Measurements from ENCODE around the gene CCNF. TPM values are rescaled to one million over a fixed set of nuclear protein-coding genes. Genes with fewer than 3 reads are reported as not detected.
A peak's percentile ranks its signal among the peaks of the same experiment; 100 is the strongest.

CCNF gene
- total and polyA plus RNA-seq, 7 experiments from 2014 or later = 0.41 to 50.1 (median 3.4) TPM

DNA sequence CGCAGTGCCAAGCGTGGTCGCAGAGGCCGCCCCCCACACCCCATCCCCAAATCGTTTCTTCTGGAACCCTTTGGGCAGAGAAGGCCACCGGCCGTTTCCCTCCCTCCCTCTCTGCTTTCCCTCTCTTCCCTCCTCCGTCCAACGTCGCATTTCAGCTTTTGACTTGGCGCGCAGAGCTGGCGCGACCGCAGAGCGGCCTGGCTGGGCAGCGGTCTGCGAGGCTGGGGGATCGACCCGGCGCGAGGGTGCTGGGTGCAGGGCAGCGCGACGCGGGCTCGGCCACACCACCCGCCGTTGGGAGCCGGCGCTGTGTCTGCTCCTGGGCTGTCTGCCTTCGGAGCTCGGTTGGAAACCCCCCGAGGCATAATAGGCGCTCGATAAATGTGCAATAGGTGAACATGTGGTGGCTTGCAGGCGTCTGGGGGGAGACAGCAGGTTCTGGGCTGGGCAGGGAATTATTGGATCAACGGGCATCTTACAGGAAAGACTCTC, 39.0 kb downstream of the CCNF start:
- peak; percentile 46 for ATAC-seq

DNA sequence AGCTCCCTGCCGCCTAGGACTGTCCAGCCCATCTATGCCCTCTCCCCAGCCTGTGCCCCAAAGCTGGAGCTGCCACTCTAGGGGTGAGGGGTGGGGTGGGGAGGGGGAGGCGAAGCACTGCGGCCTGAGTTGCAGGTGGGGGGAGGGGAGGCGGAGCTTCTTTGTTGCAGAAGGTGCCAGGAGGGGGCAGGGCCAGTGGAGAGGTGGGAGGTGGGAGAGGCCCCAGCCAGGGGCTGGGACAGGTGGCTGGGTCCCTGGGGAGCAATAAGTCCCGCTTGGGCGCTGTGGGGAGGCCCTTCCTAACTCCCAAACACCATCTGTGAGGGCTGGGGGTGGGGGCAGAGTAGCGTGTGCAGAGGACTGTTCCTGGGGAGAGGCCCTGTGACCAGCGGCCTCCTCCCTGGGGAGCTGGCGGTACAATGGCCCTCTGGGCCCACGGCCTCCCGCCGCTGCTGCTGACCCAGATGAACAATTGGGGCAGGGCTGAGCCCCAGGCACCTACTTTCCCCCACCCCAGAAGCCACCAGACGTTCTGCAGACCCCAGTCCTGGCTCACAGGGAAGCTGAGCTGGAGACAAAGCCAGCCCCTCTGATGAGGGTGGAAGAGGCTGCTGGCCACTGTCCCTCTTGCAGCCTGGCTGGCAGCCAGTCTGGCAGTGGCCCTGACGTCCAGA, 39.6 kb downstream of the CCNF start:
- Histone ChIP-seq H3K4me3 (ENCODE audit: low read length) (no peak overlapping the region), H3K9me3 (ENCODE audit: control insufficient read depth in 2 of 3, low read length in 3 of 3) (no peaks in the 10 kb centered on the region), H3K4me1 (ENCODE audit: control insufficient read depth in 2 of 2, insufficient read depth in 2 of 2, low read length in 2 of 2) (peaks cover 0 to 4% of the 10 kb centered on the region in 2 donors), H3K27me3 (ENCODE audit: control insufficient read depth in 2 of 2, insufficient read depth in 2 of 2, low read length in 2 of 2) (peaks cover 4 to 24% of the 10 kb centered on the region in 2 donors), H3K36me3 (ENCODE audit: control insufficient read depth in 2 of 3, insufficient read depth in 3 of 3, low read length in 3 of 3) (no peaks in the 10 kb centered on the region), H3K27ac (ENCODE audit: low read depth, low read length) (no peak overlapping the region)
- ATAC-seq (peak; percentile 12), DNase-seq (no peak)
- ChIA-PET POLR2A (interaction anchor here (1.0 kb wide), 1 partner anchor 10 kb away, joined by 3 read pairs; no protein-coding TSS in a partner anchor), CTCF (no interaction called here)
- Mint-ChIP-seq H3K27me3 (peaks cover 12 to 51% (median 19%) of the 10 kb centered on the region in 5 donors), H3K36me3 (peaks cover 0 to 1% (median 0%) of the 10 kb centered on the region in 5 donors), H3K4me1 (peaks cover 4 to 19% (median 8%) of the 10 kb centered on the region in 7 donors), H3K9me3 (no peaks in the 10 kb centered on the region), H3K27ac (no peak overlapping the region), H3K4me3 (peak overlapping the region in 4 of 10 donors; percentile 29 to 70 (median 40))
- intact Hi-C loops (cut with micrococcal nuclease) = no loop called here

More for the DNA sequence above, 39.0 kb downstream of the CCNF start:
- H3K4me3 ChIP-seq (ENCODE audit: low read length) = no peak overlapping the region
- intact Hi-C loops (cut with micrococcal nuclease) = no loop called here
- H3K27me3 ChIP-seq (ENCODE audit: control insufficient read depth in 2 of 2, insufficient read depth in 2 of 2, low read length in 2 of 2) = peaks cover 4 to 24% of the 10 kb centered on the region in 2 donors
- peaks cover 12 to 49% (median 18%) of the 10 kb centered on the region in 5 donors for H3K27me3 Mint-ChIP-seq
- no peak for DNase-seq
- H3K4me1 Mint-ChIP-seq = peaks cover 3 to 17% (median 7%) of the 10 kb centered on the region in 7 donors
- ChIA-PET POLR2A (interaction anchor here (1.0 kb wide), 1 partner anchor 10 kb away, joined by 3 read pairs; no protein-coding TSS in a partner anchor), CTCF (no interaction called here)
- no peak overlapping the region for H3K27ac ChIP-seq (ENCODE audit: low read depth, low read length)
- H3K9me3 Mint-ChIP-seq = no peaks in the 10 kb centered on the region
- H3K36me3 Mint-ChIP-seq = peaks cover 0 to 1% (median 0%) of the 10 kb centered on the region in 5 donors
- no peaks in the 10 kb centered on the region for H3K9me3 ChIP-seq (ENCODE audit: control insufficient read depth in 2 of 3, low read length in 3 of 3)
- peaks cover 0 to 4% of the 10 kb centered on the region in 2 donors for H3K4me1 ChIP-seq (ENCODE audit: control insufficient read depth in 2 of 2, insufficient read depth in 2 of 2, low read length in 2 of 2)
- peak overlapping the region in 5 of 10 donors; percentile 5 to 70 (median 40) for H3K4me3 Mint-ChIP-seq
- no peaks in the 10 kb centered on the region for H3K36me3 ChIP-seq (ENCODE audit: control insufficient read depth in 2 of 3, insufficient read depth in 3 of 3, low read length in 3 of 3)
- H3K27ac Mint-ChIP-seq = no peak overlapping the region

DNA sequence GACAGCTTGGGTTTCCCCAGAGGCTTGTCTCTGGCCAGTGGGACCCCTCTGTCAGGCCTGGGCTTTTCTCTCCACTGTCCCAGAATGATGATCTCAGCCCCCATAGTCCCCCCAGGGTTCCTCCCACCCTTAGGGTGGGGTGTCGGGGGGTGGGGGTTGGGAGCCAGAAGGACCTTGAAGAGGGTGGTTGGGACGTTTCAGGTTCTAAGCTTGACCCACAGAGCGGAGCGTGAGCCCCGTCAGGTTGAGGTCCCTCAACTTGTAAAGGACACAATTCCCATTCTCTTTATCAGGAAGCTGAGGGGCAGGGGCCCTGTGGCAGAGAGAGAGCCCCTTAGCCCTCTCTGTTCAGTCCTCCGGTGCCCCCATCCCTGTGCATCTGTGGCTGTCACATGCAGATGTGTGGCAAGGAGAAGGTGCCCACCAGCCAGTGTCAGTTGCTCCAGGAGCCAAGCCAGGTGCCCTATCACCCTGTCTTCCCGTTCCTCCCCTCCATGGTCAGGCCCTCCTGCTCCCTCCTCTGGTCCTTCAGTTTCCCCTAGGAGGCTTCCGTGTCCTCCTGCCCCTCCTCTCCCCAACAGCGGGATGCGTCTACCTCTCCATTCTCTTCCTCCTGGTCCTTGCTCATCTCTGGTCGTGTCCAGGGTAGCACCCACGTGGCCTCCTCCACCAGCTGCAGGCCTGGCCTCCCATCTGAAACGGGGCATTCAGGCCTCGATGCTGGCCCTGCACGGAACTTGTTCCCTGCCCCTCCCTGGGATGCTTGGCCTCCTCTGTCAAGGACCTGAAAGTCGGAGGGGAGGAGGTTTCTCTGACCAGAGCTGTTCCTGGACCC, 40.4 kb downstream of the CCNF start:
- Mint-ChIP-seq H3K36me3 (peaks cover 0 to 1% (median 0%) of the 10 kb centered on the region in 5 donors), H3K4me1 (peaks cover 4 to 19% (median 8%) of the 10 kb centered on the region in 7 donors), H3K9me3 (no peaks in the 10 kb centered on the region), H3K27ac (no peak overlapping the region), H3K4me3 (peak overlapping the region in 3 of 10 donors; percentile 33 to 70 (median 38)), H3K27me3 (peaks cover 12 to 51% (median 19%) of the 10 kb centered on the region in 5 donors)
- ChIA-PET CTCF (interaction anchor here (0.6 kb wide), 1 partner anchor 16 kb away, joined by 5 read pairs; no protein-coding TSS in a partner anchor), POLR2A (no interaction called here)
- Histone ChIP-seq H3K9me3 (ENCODE audit: control insufficient read depth in 2 of 3, low read length in 3 of 3) (no peaks in the 10 kb centered on the region), H3K4me1 (ENCODE audit: control insufficient read depth in 2 of 2, insufficient read depth in 2 of 2, low read length in 2 of 2) (peaks cover 0 to 4% of the 10 kb centered on the region in 2 donors), H3K4me3 (ENCODE audit: low read length) (no peak overlapping the region), H3K36me3 (ENCODE audit: control insufficient read depth in 2 of 3, insufficient read depth in 3 of 3, low read length in 3 of 3) (no peaks in the 10 kb centered on the region), H3K27me3 (ENCODE audit: control insufficient read depth in 2 of 2, insufficient read depth in 2 of 2, low read length in 2 of 2) (peaks cover 4 to 24% of the 10 kb centered on the region in 2 donors), H3K27ac (ENCODE audit: low read depth, low read length) (no peak overlapping the region)
- no peak for ATAC-seq
- intact Hi-C loops (cut with micrococcal nuclease) = loop anchor here in 1 of 2 donors (5.0 kb wide), 2 partner anchors 202 to 213 kb away; partner anchors contain the start of genes KCTD5 and RNPS1
- DNase-seq = no peak

DNA sequence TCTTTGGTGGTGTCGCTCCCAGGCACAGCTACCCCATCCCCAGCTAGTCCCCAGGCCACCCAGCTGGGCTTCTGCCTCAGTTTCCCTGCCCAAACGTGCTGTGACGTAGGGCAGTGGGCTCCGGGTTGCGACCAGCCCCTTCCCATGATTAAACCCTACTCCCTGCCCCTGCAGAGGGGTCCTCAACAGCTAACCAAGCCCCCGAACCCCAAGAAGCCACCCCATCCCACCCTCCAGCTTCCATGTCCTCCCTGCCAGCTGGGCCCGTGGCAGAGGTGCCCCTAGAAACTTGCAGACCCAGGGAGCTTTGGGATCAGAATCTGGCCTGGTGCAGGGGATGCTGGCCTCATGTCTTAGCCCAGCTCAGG, 41.0 kb downstream of the CCNF start:
- intact Hi-C loops (cut with micrococcal nuclease) = loop anchor here in 1 of 2 donors (5.0 kb wide), 2 partner anchors 203 to 212 kb away; partner anchors contain the start of genes KCTD5 and RNPS1
- Histone ChIP-seq H3K9me3 (ENCODE audit: control insufficient read depth in 2 of 3, low read length in 3 of 3) (no peaks in the 10 kb centered on the region), H3K4me3 (ENCODE audit: low read length) (no peak overlapping the region), H3K27ac (ENCODE audit: low read depth, low read length) (no peak overlapping the region), H3K4me1 (ENCODE audit: control insufficient read depth in 2 of 2, insufficient read depth in 2 of 2, low read length in 2 of 2) (peaks cover 0 to 4% of the 10 kb centered on the region in 2 donors), H3K36me3 (ENCODE audit: control insufficient read depth in 2 of 3, insufficient read depth in 3 of 3, low read length in 3 of 3) (no peaks in the 10 kb centered on the region), H3K27me3 (ENCODE audit: control insufficient read depth in 2 of 2, insufficient read depth in 2 of 2, low read length in 2 of 2) (peaks cover 4 to 24% of the 10 kb centered on the region in 2 donors)
- DNase-seq (no peak), ATAC-seq (no peak)
- Mint-ChIP-seq H3K9me3 (no peaks in the 10 kb centered on the region), H3K36me3 (peaks cover 0 to 1% (median 0%) of the 10 kb centered on the region in 5 donors), H3K4me3 (peak overlapping the region in 2 of 10 donors; percentile 31 to 33), H3K4me1 (peaks cover 4 to 19% (median 8%) of the 10 kb centered on the region in 7 donors), H3K27me3 (peaks cover 12 to 51% (median 19%) of the 10 kb centered on the region in 5 donors), H3K27ac (no peak overlapping the region)
- POLR2A ChIA-PET = no interaction called here
- CTCF ChIA-PET = interaction anchor here (0.6 kb wide), 1 partner anchor 17 kb away, joined by 5 read pairs; no protein-coding TSS in a partner anchor

DNA sequence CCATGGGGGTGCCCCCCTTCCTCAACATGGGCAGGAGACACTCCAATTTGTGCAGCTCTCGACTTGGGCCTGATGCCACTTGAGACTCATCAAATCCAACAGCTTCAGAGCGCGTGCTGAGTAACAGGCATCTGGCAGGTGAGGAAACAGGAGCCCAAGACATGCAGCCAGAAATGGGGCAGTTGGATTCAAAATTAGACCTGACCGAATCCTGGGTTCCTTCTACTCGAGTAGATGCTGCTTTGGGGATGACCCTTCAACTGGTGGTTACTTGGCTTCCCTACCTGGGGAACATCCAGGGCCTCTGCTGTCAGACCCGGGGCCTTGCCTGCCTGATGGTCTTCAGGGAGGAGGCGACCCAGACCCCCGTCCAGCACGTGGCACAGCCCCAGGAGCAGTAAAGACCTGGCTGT, 41.4 kb downstream of the CCNF start:
- Histone ChIP-seq H3K36me3 (ENCODE audit: control insufficient read depth in 2 of 3, insufficient read depth in 3 of 3, low read length in 3 of 3) (no peaks in the 10 kb centered on the region), H3K4me3 (ENCODE audit: low read length) (no peak overlapping the region), H3K27ac (ENCODE audit: low read depth, low read length) (no peak overlapping the region), H3K4me1 (ENCODE audit: control insufficient read depth in 2 of 2, insufficient read depth in 2 of 2, low read length in 2 of 2) (peaks cover under 1 to 5% of the 10 kb centered on the region in 2 donors), H3K27me3 (ENCODE audit: control insufficient read depth in 2 of 2, insufficient read depth in 2 of 2, low read length in 2 of 2) (peaks cover 4 to 24% of the 10 kb centered on the region in 2 donors), H3K9me3 (ENCODE audit: control insufficient read depth in 2 of 3, low read length in 3 of 3) (no peaks in the 10 kb centered on the region)
- peaks cover 0 to 1% (median 0%) of the 10 kb centered on the region in 5 donors for H3K36me3 Mint-ChIP-seq
- no peaks in the 10 kb centered on the region for H3K9me3 Mint-ChIP-seq
- H3K27me3 Mint-ChIP-seq = peaks cover 12 to 51% (median 19%) of the 10 kb centered on the region in 5 donors
- H3K4me3 Mint-ChIP-seq = peak overlapping the region in 2 of 10 donors; percentile 31 to 33
- ChIA-PET POLR2A (no interaction called here), CTCF (interaction anchor here (0.6 kb wide), 1 partner anchor 17 kb away, joined by 5 read pairs; no protein-coding TSS in a partner anchor)
- H3K4me1 Mint-ChIP-seq = peaks cover 4 to 19% (median 8%) of the 10 kb centered on the region in 7 donors
- H3K27ac Mint-ChIP-seq = no peak overlapping the region
- DNase-seq = no peak
- intact Hi-C loops (cut with micrococcal nuclease) = loop anchor here in 1 of 2 donors (5.0 kb wide), 2 partner anchors 203 to 212 kb away; partner anchors contain the start of genes KCTD5 and RNPS1
- no peak for ATAC-seq

All from naive thymus-derived CD4-positive, alpha-beta T cell (primary cell).